ENCODE results near the gene NCKAP5. TPM values are rescaled to one million over a fixed set of nuclear protein-coding genes. Genes with fewer than 3 reads are reported as not detected.

Gene NCKAP5
- total RNA-seq, 3 donors from 2014 or later (not counting 1 experiment from before 2014, with no cell fraction given), result 0.12 to 0.20 TPM; not detected in 1

DNA sequence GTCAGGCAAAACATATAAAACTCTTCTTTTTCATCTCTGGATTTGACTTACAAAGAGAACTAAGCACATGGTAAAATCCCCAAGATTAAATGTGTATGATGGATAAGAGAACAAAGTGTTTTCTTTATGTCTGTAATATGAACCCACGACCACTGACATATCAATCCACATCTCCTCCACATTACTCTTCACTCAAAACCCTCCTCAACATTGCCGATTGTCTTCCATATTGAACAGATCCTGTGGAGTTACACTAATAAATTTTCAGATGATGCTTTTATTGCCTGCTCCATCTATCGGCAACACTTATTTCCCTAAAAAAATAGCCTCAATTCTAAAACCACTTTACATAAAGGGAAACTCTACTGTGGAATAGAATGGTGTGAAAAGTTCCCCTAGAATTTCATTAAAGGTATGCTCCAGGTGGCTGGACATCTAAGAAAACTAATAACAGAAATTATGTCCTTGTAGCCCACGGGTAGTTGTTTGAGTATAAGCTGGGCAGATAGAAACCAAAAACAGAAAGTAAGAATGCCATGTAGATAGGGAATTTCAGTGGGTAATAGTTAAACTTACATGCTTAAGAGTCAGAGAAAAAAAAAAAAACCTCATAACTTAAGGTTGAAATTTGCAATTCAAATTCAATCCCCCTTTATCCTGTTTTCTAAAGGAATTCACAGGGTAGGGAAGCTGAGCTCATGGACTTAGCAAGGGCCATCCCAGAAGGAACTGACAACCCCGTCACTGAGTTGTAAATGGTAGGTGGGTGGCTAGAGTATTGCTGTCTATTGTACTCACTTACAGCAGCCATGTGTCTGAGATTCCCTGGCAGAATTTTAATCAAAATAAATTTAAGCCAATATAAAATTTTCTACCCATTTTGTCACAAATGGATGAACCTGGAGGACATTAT is 592.8 kb downstream of the NCKAP5 start:
- H3K27me3 ChIP-seq (ENCODE audit: control insufficient read depth, insufficient read depth, low read length), result no peaks in the 10 kb centered on the region
- H3K4me3 ChIP-seq (ENCODE audit: low read length), result no peak overlapping the region
- ATAC-seq, result no peak
- H3K36me3 ChIP-seq (ENCODE audit: control insufficient read depth, insufficient read depth, low read length), result no peaks in the 10 kb centered on the region
- H3K4me3 Mint-ChIP-seq, result no peak overlapping the region
- H3K27ac Mint-ChIP-seq, result no peak overlapping the region
- H3K4me1 Mint-ChIP-seq, result no peaks in the 10 kb centered on the region
- intact Hi-C loops (cut with micrococcal nuclease), result no loop called here
- no peaks in the 10 kb centered on the region for H3K27me3 Mint-ChIP-seq (ENCODE audit: low read depth in 2 of 2)
- peaks cover 4 to 12% of the 10 kb centered on the region in 2 donors for H3K9me3 Mint-ChIP-seq
- H3K36me3 Mint-ChIP-seq, result no peaks in the 10 kb centered on the region
- DNase-seq, result no peak
- no peaks in the 10 kb centered on the region for H3K4me1 ChIP-seq (ENCODE audit: control insufficient read depth, insufficient read depth, low read length)
- WGBS (ENCODE audit: insufficient coverage), result 78% methylated on average over 3 of the region's 5 CpGs
- TF ChIP-seq, protein P1, sequence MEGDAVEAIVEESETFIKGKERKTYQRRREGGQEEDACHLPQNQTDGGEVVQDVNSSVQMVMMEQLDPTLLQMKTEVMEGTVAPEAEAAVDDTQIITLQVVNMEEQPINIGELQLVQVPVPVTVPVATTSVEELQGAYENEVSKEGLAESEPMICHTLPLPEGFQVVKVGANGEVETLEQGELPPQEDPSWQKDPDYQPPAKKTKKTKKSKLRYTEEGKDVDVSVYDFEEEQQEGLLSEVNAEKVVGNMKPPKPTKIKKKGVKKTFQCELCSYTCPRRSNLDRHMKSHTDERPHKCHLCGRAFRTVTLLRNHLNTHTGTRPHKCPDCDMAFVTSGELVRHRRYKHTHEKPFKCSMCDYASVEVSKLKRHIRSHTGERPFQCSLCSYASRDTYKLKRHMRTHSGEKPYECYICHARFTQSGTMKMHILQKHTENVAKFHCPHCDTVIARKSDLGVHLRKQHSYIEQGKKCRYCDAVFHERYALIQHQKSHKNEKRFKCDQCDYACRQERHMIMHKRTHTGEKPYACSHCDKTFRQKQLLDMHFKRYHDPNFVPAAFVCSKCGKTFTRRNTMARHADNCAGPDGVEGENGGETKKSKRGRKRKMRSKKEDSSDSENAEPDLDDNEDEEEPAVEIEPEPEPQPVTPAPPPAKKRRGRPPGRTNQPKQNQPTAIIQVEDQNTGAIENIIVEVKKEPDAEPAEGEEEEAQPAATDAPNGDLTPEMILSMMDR (IDR thresholded peaks at IDR 0.05), result no peak
- H3K9me3 ChIP-seq (ENCODE audit: control insufficient read depth, insufficient read depth, low read length), result no peaks in the 10 kb centered on the region
- H3K27ac ChIP-seq (ENCODE audit: low read length), result no peak overlapping the region

DNA sequence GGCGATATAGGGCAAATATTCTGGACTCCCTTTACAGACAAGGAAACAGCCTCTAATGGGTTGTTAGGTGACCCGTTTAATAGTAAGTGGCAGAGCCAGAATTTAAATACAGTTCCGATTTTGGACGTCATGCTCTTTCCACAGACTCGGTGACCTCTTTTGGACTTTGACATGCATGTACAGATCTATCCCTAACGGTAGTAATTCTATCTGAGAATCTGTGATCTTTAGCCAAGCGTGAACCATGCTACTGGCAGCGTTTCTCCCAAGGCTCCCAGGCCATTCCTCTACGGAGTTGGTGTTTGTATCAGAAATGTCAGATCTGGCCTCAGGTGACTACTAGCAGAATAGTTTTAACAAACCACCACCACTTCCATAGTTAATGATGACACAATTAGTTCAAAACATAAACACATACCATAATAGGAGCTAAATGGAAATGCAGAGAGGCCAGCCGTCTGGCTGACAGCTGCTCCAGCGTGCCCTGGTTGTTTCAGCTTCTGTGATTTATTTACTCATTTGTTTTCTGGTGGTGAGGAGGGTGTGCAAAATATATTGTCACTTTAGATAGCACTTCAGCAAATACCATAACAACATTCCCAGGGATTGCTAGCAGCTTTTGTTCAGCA is 593.7 kb downstream of the NCKAP5 start:
- Mint-ChIP-seq H3K27me3 (ENCODE audit: low read depth in 2 of 2) (no peaks in the 10 kb centered on the region), H3K27ac (no peak overlapping the region), H3K9me3 (peaks cover 7 to 13% of the 10 kb centered on the region in 2 donors), H3K36me3 (no peaks in the 10 kb centered on the region), H3K4me3 (no peak overlapping the region), H3K4me1 (no peaks in the 10 kb centered on the region)
- intact Hi-C loops (cut with micrococcal nuclease), result no loop called here
- no peak overlapping the region for H3K4me3 ChIP-seq (ENCODE audit: low read length)
- no peaks in the 10 kb centered on the region for H3K9me3 ChIP-seq (ENCODE audit: control insufficient read depth, insufficient read depth, low read length)
- ATAC-seq, result no peak
- TF ChIP-seq, protein P1 (IDR thresholded peaks at IDR 0.05), result no peak
- WGBS (ENCODE audit: insufficient coverage), result 90% methylated on average over 8 of the region's 11 CpGs
- H3K27me3 ChIP-seq (ENCODE audit: control insufficient read depth, insufficient read depth, low read length), result no peaks in the 10 kb centered on the region
- no peak for DNase-seq
- no peaks in the 10 kb centered on the region for H3K4me1 ChIP-seq (ENCODE audit: control insufficient read depth, insufficient read depth, low read length)
- H3K36me3 ChIP-seq (ENCODE audit: control insufficient read depth, insufficient read depth, low read length), result no peaks in the 10 kb centered on the region
- H3K27ac ChIP-seq (ENCODE audit: low read length), result no peak overlapping the region

DNA sequence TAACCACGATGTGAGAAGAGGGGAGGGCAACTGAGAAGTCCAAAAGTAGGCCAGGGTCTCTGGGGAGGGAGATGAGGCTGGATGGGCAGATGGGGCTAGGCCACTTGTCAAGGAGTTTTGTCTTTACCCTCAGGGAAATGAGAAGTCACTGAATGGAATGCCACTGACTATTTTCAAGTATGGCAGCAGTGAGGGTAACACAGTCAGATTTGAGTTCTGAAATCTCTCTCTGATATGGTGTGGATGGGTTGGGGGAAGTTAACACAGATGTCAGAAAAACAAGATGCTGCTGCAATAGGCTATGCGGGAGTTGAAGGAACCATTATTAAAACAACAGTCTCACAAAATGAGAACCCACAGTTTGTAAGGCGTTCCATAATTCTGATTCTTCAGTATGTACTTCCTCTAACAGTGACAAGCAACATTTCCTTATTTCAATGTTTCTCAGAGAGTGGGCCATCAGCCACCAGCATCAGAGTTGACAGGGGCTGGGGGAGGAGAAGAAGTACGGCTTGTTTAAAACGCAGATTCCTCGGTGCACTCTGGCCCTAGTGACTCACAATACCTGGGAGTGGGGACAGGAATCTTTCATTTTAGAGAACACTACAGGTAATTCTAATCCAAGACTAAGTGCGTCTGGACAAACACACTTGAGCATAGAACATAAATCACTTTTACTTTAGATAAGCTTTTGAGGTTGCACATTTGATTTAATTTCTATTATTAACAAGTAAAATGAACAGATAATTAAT is 596.8 kb downstream of the NCKAP5 start:
- no peak overlapping the region for H3K27ac Mint-ChIP-seq
- ATAC-seq, result no peak
- H3K9me3 Mint-ChIP-seq, result peaks cover 15 to 16% of the 10 kb centered on the region in 2 donors
- no peaks in the 10 kb centered on the region for H3K4me1 Mint-ChIP-seq
- no peaks in the 10 kb centered on the region for H3K36me3 Mint-ChIP-seq
- no peak overlapping the region for H3K4me3 Mint-ChIP-seq
- 21% methylated on average over 6 of the region's 7 CpGs for WGBS (ENCODE audit: insufficient coverage)
- Histone ChIP-seq H3K27ac (ENCODE audit: low read length) (no peak overlapping the region), H3K27me3 (ENCODE audit: control insufficient read depth, insufficient read depth, low read length) (no peaks in the 10 kb centered on the region), H3K36me3 (ENCODE audit: control insufficient read depth, insufficient read depth, low read length) (no peaks in the 10 kb centered on the region), H3K4me1 (ENCODE audit: control insufficient read depth, insufficient read depth, low read length) (no peaks in the 10 kb centered on the region), H3K4me3 (ENCODE audit: low read length) (no peak overlapping the region), H3K9me3 (ENCODE audit: control insufficient read depth, insufficient read depth, low read length) (no peaks in the 10 kb centered on the region)
- intact Hi-C loops (cut with micrococcal nuclease), result no loop called here
- TF ChIP-seq, protein P1 (IDR thresholded peaks at IDR 0.05), result no peak
- no peak for DNase-seq
- H3K27me3 Mint-ChIP-seq (ENCODE audit: low read depth in 2 of 2), result no peaks in the 10 kb centered on the region
